Measurements from ENCODE around the gene MYO1B. TPM values are rescaled to one million over a fixed set of nuclear protein-coding genes. Genes with fewer than 3 reads are reported as not detected.

Gene MYO1B
- total RNA-seq, 1 experiment from 2014 or later: 93.0 TPM

GRCh38 chr2:191329841-191330240 lies 84.6 kb downstream of the MYO1B start:
- Histone ChIP-seq H3K4me1 (ENCODE audit: insufficient read depth, low read length) (no peaks in the 10 kb centered on the region), H3F3A (ENCODE audit: low read length, unreplicated experiment) (no peaks in the 10 kb centered on the region), H3K27me3 (ENCODE audit: low read length) (no peaks in the 10 kb centered on the region), H3K9ac (ENCODE audit: low read length) (no peak overlapping the region), H3K9me2 (replicated peaks; ENCODE audit: low read length) (no peaks in the 10 kb centered on the region), H3K27ac (ENCODE audit: low read length) (no peak overlapping the region), H3K4me3 (ENCODE audit: low read length) (no peak overlapping the region), H3K36me3 (ENCODE audit: low read depth, low read length) (peaks cover 40% of the 10 kb centered on the region), H2AFZ (ENCODE audit: low read length) (no peak overlapping the region), H3K79me2 (ENCODE audit: low read length) (peaks cover 20% of the 10 kb centered on the region), H3K4me2 (ENCODE audit: low read length) (no peak overlapping the region), H4K20me1 (ENCODE audit: low read length) (no peaks in the 10 kb centered on the region), H3K9me3 (ENCODE audit: low read length) (no peaks in the 10 kb centered on the region)
- intact Hi-C loops (cut with micrococcal nuclease): no loop called here
- BruUV-seq (replicated peaks): no TSS peak
- CTCF ChIA-PET: no interaction called here
- POLR2A ChIA-PET (ENCODE audit: unreplicated experiment): no interaction called here
- TF ChIP-seq EZH2phosphoT487 (IDR thresholded peaks at IDR 0.05; ENCODE audit: borderline replicate concordance, low read length) (no peak), EZH2 (IDR thresholded peaks at IDR 0.05; ENCODE audit: low read length, unreplicated experiment) (no peak)
- TF ChIP-seq, protein P1, sequence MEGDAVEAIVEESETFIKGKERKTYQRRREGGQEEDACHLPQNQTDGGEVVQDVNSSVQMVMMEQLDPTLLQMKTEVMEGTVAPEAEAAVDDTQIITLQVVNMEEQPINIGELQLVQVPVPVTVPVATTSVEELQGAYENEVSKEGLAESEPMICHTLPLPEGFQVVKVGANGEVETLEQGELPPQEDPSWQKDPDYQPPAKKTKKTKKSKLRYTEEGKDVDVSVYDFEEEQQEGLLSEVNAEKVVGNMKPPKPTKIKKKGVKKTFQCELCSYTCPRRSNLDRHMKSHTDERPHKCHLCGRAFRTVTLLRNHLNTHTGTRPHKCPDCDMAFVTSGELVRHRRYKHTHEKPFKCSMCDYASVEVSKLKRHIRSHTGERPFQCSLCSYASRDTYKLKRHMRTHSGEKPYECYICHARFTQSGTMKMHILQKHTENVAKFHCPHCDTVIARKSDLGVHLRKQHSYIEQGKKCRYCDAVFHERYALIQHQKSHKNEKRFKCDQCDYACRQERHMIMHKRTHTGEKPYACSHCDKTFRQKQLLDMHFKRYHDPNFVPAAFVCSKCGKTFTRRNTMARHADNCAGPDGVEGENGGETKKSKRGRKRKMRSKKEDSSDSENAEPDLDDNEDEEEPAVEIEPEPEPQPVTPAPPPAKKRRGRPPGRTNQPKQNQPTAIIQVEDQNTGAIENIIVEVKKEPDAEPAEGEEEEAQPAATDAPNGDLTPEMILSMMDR (conservative IDR thresholded peaks at IDR 0.05; ENCODE audit: low read depth, low read length): no peak
- ATAC-seq (no peak), DNase-seq (no peak)

DNA sequence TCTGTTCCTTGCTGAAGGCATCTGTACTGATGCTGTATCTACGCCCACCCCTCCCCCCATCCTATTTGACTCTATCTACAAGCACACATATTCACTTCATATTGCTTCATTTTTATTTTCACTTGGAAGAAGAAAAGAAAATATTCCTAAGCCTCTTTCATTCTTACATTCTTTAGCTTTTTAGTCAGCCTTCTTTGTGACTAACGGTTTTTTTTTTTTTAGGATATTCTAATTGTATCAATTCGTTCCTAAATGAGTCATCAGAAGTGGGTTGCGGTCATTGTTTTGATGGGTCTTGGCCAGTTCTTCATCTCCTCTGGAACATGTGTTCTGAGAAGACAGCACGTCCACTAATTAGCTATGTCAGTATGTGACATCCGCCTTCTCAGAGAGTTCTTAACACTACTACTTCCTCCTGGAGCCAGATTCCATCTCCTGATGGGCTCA lies 88.7 kb downstream of the MYO1B start:
- Histone ChIP-seq H3K4me1 (ENCODE audit: insufficient read depth, low read length) (no peaks in the 10 kb centered on the region), H3K9me2 (replicated peaks; ENCODE audit: low read length) (no peaks in the 10 kb centered on the region), H3K9ac (ENCODE audit: low read length) (no peak overlapping the region), H3F3A (ENCODE audit: low read length, unreplicated experiment) (no peaks in the 10 kb centered on the region), H4K20me1 (ENCODE audit: low read length) (0 out of 2 replicates have a peak, but pooled peaks cover 4% of the 10 kb centered on the region), H3K4me3 (ENCODE audit: low read length) (no peak overlapping the region), H3K79me2 (ENCODE audit: low read length) (0 out of 2 replicates have a peak, but pooled peaks cover 5% of the 10 kb centered on the region), H2AFZ (ENCODE audit: low read length) (no peak overlapping the region), H3K36me3 (ENCODE audit: low read depth, low read length) (peaks cover 35% of the 10 kb centered on the region), H3K9me3 (ENCODE audit: low read length) (no peaks in the 10 kb centered on the region), H3K4me2 (ENCODE audit: low read length) (no peak overlapping the region), H3K27me3 (ENCODE audit: low read length) (no peaks in the 10 kb centered on the region), H3K27ac (ENCODE audit: low read length) (no peak overlapping the region)
- no TSS peak for BruUV-seq (replicated peaks)
- POLR2A ChIA-PET (ENCODE audit: unreplicated experiment): no interaction called here
- TF ChIP-seq, protein P1 (conservative IDR thresholded peaks at IDR 0.05; ENCODE audit: low read depth, low read length): no peak
- TF ChIP-seq EZH2phosphoT487 (IDR thresholded peaks at IDR 0.05; ENCODE audit: borderline replicate concordance, low read length): no peak
- no peak for TF ChIP-seq EZH2 (IDR thresholded peaks at IDR 0.05; ENCODE audit: low read length, unreplicated experiment)
- no peak for ATAC-seq
- intact Hi-C loops (cut with micrococcal nuclease): no loop called here
- CTCF ChIA-PET: no interaction called here
- no peak for DNase-seq

GRCh38 chr2:191335875-191336464 lies 90.8 kb downstream of the MYO1B start:
- 0 out of 2 replicates have a peak, but pooled peaks cover 4% of the 10 kb centered on the region for H4K20me1 ChIP-seq (ENCODE audit: low read length)
- H3K4me1 ChIP-seq (ENCODE audit: insufficient read depth, low read length): no peaks in the 10 kb centered on the region
- H3K27me3 ChIP-seq (ENCODE audit: low read length): no peaks in the 10 kb centered on the region
- peaks cover 22% of the 10 kb centered on the region; the same call in 1 of the 2 replicates for H3K36me3 ChIP-seq (ENCODE audit: low read depth, low read length)
- intact Hi-C loops (cut with micrococcal nuclease): no loop called here
- no peak overlapping the region for H3K4me3 ChIP-seq (ENCODE audit: low read length)
- H3K79me2 ChIP-seq (ENCODE audit: low read length): 0 out of 2 replicates have a peak, but pooled peaks cover 5% of the 10 kb centered on the region
- no peak for ATAC-seq
- no TSS peak for BruUV-seq (replicated peaks)
- no peaks in the 10 kb centered on the region for H3K9me3 ChIP-seq (ENCODE audit: low read length)
- no peaks in the 10 kb centered on the region for H3F3A ChIP-seq (ENCODE audit: low read length, unreplicated experiment)
- ChIA-PET CTCF (no interaction called here), POLR2A (ENCODE audit: unreplicated experiment) (interaction anchor here (0.6 kb wide), 1 partner anchor 492 kb away, joined by 3 read pairs; no protein-coding TSS in a partner anchor)
- no peak overlapping the region for H2AFZ ChIP-seq (ENCODE audit: low read length)
- no peaks in the 10 kb centered on the region for H3K9me2 ChIP-seq (replicated peaks; ENCODE audit: low read length)
- H3K27ac ChIP-seq (ENCODE audit: low read length): no peak overlapping the region
- no peak overlapping the region for H3K4me2 ChIP-seq (ENCODE audit: low read length)
- TF ChIP-seq, protein P1 (conservative IDR thresholded peaks at IDR 0.05; ENCODE audit: low read depth, low read length): no peak
- TF ChIP-seq EZH2 (IDR thresholded peaks at IDR 0.05; ENCODE audit: low read length, unreplicated experiment): no peak
- TF ChIP-seq EZH2phosphoT487 (IDR thresholded peaks at IDR 0.05; ENCODE audit: borderline replicate concordance, low read length): no peak
- H3K9ac ChIP-seq (ENCODE audit: low read length): no peak overlapping the region
- DNase-seq: no peak

Measured in PC-3 (cell line).